GM21526 (cell line): ENCODE measurements around the gene C1QL3.
A peak's percentile ranks its signal among the peaks of the same experiment; 100 is the strongest.

ENCODE experiments used
- ATAC-seq: cut with Tn5 transposase; IDR thresholded peaks from one replicate; pipeline ENCODE4 v1.9.1; 2021; ENCODE audit warnings: moderate library complexity; ENCODE audit not compliant: unreplicated experiment, low FRiP score

The C1QL3 gene

GRCh38 chr10:16521311-16522016 is at the start of gene C1QL3:
C1QL3 (minus strand) TSS chr10:16521879; CDS start chr10:16521065, 814 bp downstream.
- ATAC-seq: peak; percentile 23

- ATAC-seq: peak; percentile 92
Observed at GRCh38 chr10:16570731-16571130, 49.1 kb upstream of the C1QL3 start.

- no peak for ATAC-seq
Observed at GRCh38 chr10:16566202-16566805, 44.6 kb upstream of the C1QL3 start.

- no peak for ATAC-seq
Observed at GRCh38 chr10:16565604-16566003, 43.9 kb upstream of the C1QL3 start.

- no peak for ATAC-seq
Observed at GRCh38 chr10:16562891-16563290, 41.2 kb upstream of the C1QL3 start.

GRCh38 chr10:16559236-16559773 is 37.6 kb upstream of the C1QL3 start:
- ATAC-seq: no peak

GRCh38 chr10:16547973-16548372 is 26.3 kb upstream of the C1QL3 start:
- no peak for ATAC-seq

GRCh38 chr10:16545116-16545736 is 23.5 kb upstream of the C1QL3 start:
- peak; percentile 76 for ATAC-seq

GRCh38 chr10:16544591-16544990 is 22.9 kb upstream of the C1QL3 start:
- no peak for ATAC-seq

GRCh38 chr10:16544099-16544498 is 22.4 kb upstream of the C1QL3 start:
- ATAC-seq: no peak

GRCh38 chr10:16536155-16536554 is 14.5 kb upstream of the C1QL3 start:
- no peak for ATAC-seq

- ATAC-seq: no peak
Observed at GRCh38 chr10:16529853-16530252, 8.2 kb upstream of the C1QL3 start.

GRCh38 chr10:16527452-16527851 is 5.8 kb upstream of the C1QL3 start:
- ATAC-seq: no peak

- ATAC-seq: peak; percentile 51
Observed at GRCh38 chr10:16520900-16521299, 779 bp downstream of the C1QL3 start.

GRCh38 chr10:16519908-16520861 is 1.5 kb downstream of the C1QL3 start:
- peak; percentile 17 for ATAC-seq

GRCh38 chr10:16519250-16519907 is 2.3 kb downstream of the C1QL3 start:
- peak; percentile 50 for ATAC-seq

- ATAC-seq: no peak
Observed at GRCh38 chr10:16518822-16519221, 2.9 kb downstream of the C1QL3 start.

GRCh38 chr10:16510843-16511242 is 10.8 kb downstream of the C1QL3 start:
- no peak for ATAC-seq

- no peak for ATAC-seq
Observed at GRCh38 chr10:16509996-16510395, 11.7 kb downstream of the C1QL3 start.

GRCh38 chr10:16505161-16505560 is 16.5 kb downstream of the C1QL3 start:
- ATAC-seq: no peak
